Tibial nerve (tissue), 4 donors: ENCODE data around the gene INKA2. TPM values are rescaled to one million over a fixed set of nuclear protein-coding genes. Genes with fewer than 3 reads are reported as not detected.

Source experiments
- DNase-seq, 2 donors: peaks; one replicate each; pipeline ENCODE4 v3.0.0-alpha.2; 2019; ENCODE audit warnings: low spot score in 2 of 2
- H3K27ac ChIP-seq, 4 donors: fragments of 200-600 bp; sonication (generic) in 3 of 4; one replicate each; pipeline ENCODE4 v1.5.1; 2017 to 2019; ENCODE audit warnings: mild to moderate bottlenecking in 1 of 4
- H3K27me3 ChIP-seq, 2 donors: fragments of 200-600 bp; sonication (generic) in 1 of 2; one replicate each; pipeline versions ENCODE4 v1.5.1 to v1.6.0; 2017 to 2019
- H3K36me3 ChIP-seq, 3 donors: fragments of 200-600 bp; sonication (generic); one replicate each; pipeline ENCODE4 v1.5.1; 2018 to 2019
- H3K4me1 ChIP-seq, 4 donors: fragments of 200-600 bp; sonication (generic) in 3 of 4; one replicate each; pipeline ENCODE4 v1.5.1; 2017 to 2019
- H3K4me3 ChIP-seq, 4 donors: fragments of 200-600 bp; sonication (generic) in 3 of 4; one replicate each; pipeline ENCODE4 v1.5.1; 2017 to 2019; ENCODE audit warnings: mild to moderate bottlenecking in 1 of 4, moderate library complexity in 1 of 4
- H3K9me3 ChIP-seq, 4 donors: fragments of 200-600 bp; sonication (generic) in 3 of 4; one replicate each; pipeline ENCODE4 v1.5.1; 2017 to 2019
- CTCF ChIP-seq, 5 experiments: fragments of 200-600 bp in 3 of 5; fragments of 450-650 bp in 2 of 5; sonication (generic) in 3 of 5; IDR thresholded peaks; one replicate each; pipeline ENCODE4 v1.5.1; 2016 to 2019; ENCODE audit warnings: antibody characterized with exemption in 5 of 5, mild to moderate bottlenecking in 3 of 5, moderate library complexity in 2 of 5
- EP300 ChIP-seq, 2 donors: sonication (generic); formaldehyde crosslinking; IDR thresholded peaks; one replicate each; pipeline ENCODE4 v1.6.1; 2017; ENCODE audit warnings: antibody characterized with exemption in 2 of 2, mild to moderate bottlenecking in 1 of 2
- POLR2A ChIP-seq, 2 donors: fragments of 450-650 bp; IDR thresholded peaks; one replicate each; pipeline ENCODE4 v1.6.1; 2017; ENCODE audit warnings: antibody characterized with exemption in 2 of 2, mild to moderate bottlenecking in 2 of 2, moderate library complexity in 2 of 2
- WGBS, 2 donors: methylation state at CpG; one replicate each; pipeline ENCODE4 v1.1.5; 2018; 5-methylcytosine and 5-hydroxymethylcytosine counted together
- total RNA-seq, 4 donors: library from RNA; depleted of rRNA; stranded (reverse); fragments of >200 nt; gene quantifications; one replicate each; pipeline ENCODE4 v1.1.0, GENCODE V29; 2016

The INKA2 gene
- total RNA-seq, result 10 to 100 TPM in 1 of 4 donors, 1 to 10 TPM in 3; 6.3 to 11.8 (median 7.9) TPM

- peak within 1 kb of the TSS; percentile 77 to 94 (median 85) for H3K27ac ChIP-seq
- peak; percentile 67 to 73 for DNase-seq
- no peaks in the 10 kb centered on the region for H3K27me3 ChIP-seq
- H3K4me3 ChIP-seq, result peak within 1 kb of the TSS; percentile 54 to 73 (median 62)
- TF ChIP-seq EP300 (IDR thresholded peaks at IDR 0.05), result peak; percentile 14 to 86
- peak; percentile 76 to 78 for TF ChIP-seq POLR2A (IDR thresholded peaks at IDR 0.05)
- TF ChIP-seq CTCF (IDR thresholded peaks at IDR 0.05), result peak in 3 of 5 experiments; percentile 6 to 34 (median 33)
- no peaks in the 10 kb centered on the region for H3K9me3 ChIP-seq
- WGBS, 2 donors, result 1% methylated on average over 27 to 47 of the region's 59 CpGs
- H3K4me1 ChIP-seq, result peaks cover 0 to 58% (median 38%) of the 10 kb centered on the region in 4 donors
- no peaks in the 10 kb centered on the region for H3K36me3 ChIP-seq
These were observed at the start of gene INKA2 for GRCh38 chr1:111739194-111739924. INKA2 (minus strand) TSS chr1:111739395; CDS start chr1:111739242, 153 bp downstream.

GRCh38 chr1:111786669-111787207 lies 47.5 kb upstream of the INKA2 start:
- TF ChIP-seq POLR2A (IDR thresholded peaks at IDR 0.05) (no peak), EP300 (IDR thresholded peaks at IDR 0.05) (no peak)
- 84 to 85% methylated on average over 9 of the region's 9 CpGs for WGBS, 2 donors
- Histone ChIP-seq H3K9me3 (no peaks in the 10 kb centered on the region), H3K4me3 (no peak overlapping the region), H3K4me1 (peaks cover 0 to 3% (median 0%) of the 10 kb centered on the region in 4 donors), H3K27ac (no peak overlapping the region), H3K36me3 (no peaks in the 10 kb centered on the region), H3K27me3 (no peaks in the 10 kb centered on the region)
- DNase-seq, result no peak

- 82 to 86% methylated on average over 4 of the region's 4 CpGs for WGBS, 2 donors
- H3K27ac ChIP-seq, result no peak overlapping the region
- no peaks in the 10 kb centered on the region for H3K9me3 ChIP-seq
- H3K27me3 ChIP-seq, result no peaks in the 10 kb centered on the region
- no peak overlapping the region for H3K4me3 ChIP-seq
- TF ChIP-seq EP300 (IDR thresholded peaks at IDR 0.05) (no peak), CTCF (IDR thresholded peaks at IDR 0.05) (no peak)
- H3K36me3 ChIP-seq, result no peaks in the 10 kb centered on the region
- peaks cover 0 to 2% (median 0%) of the 10 kb centered on the region in 4 donors for H3K4me1 ChIP-seq
- DNase-seq, result no peak
These were observed 45.2 kb upstream of the INKA2 start for GRCh38 chr1:111784273-111784901.

GRCh38 chr1:111779546-111779945 lies 40.4 kb upstream of the INKA2 start:
- WGBS, 2 donors, result 95 to 96% methylated on average over 2 of the region's 2 CpGs

GRCh38 chr1:111778541-111779051 lies 39.4 kb upstream of the INKA2 start:
- no peak overlapping the region for H3K4me3 ChIP-seq
- no peak for TF ChIP-seq POLR2A (IDR thresholded peaks at IDR 0.05)
- no peak for TF ChIP-seq EP300 (IDR thresholded peaks at IDR 0.05)
- no peak for TF ChIP-seq CTCF (IDR thresholded peaks at IDR 0.05)
- no peak for DNase-seq
- H3K9me3 ChIP-seq, result no peaks in the 10 kb centered on the region
- no peak overlapping the region for H3K27ac ChIP-seq
- no peaks in the 10 kb centered on the region for H3K4me1 ChIP-seq
- no peaks in the 10 kb centered on the region for H3K27me3 ChIP-seq
- WGBS, 2 donors, result 42 to 51% methylated on average over 2 of the region's 2 CpGs
- H3K36me3 ChIP-seq, result no peaks in the 10 kb centered on the region

More at GRCh38 chr1:111779546-111779945, 40.4 kb upstream of the INKA2 start:
- Histone ChIP-seq H3K4me3 (no peak overlapping the region), H3K9me3 (no peaks in the 10 kb centered on the region), H3K36me3 (no peaks in the 10 kb centered on the region), H3K27me3 (no peaks in the 10 kb centered on the region), H3K27ac (no peak overlapping the region), H3K4me1 (no peaks in the 10 kb centered on the region)
- no peak for TF ChIP-seq EP300 (IDR thresholded peaks at IDR 0.05)
- TF ChIP-seq CTCF (IDR thresholded peaks at IDR 0.05), result no peak
- no peak for TF ChIP-seq POLR2A (IDR thresholded peaks at IDR 0.05)
- DNase-seq, result no peak
